ENCODE results near the gene LINC00305.

The LINC00305 gene

DNA sequence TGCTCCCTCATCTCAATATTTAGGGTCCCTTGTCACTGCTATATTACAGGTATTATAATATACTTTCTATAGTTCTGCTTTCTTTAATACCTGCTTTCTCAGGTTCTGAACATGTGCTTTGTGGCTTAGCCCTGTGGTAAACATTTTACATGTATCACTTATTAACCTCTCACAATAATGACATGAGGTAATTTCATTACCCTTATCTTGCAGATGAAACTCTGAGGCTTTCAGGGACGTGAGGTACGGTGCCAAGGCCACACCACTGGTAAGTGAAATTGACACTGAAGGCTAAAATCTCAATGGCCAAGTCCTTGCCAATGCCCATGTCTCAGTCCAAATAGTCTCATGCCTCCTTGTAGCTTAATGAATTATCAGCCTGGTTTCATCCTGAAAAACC lies 21.7 kb downstream of the LINC00305 start:
- H3K27me3 ChIP-seq (ENCODE audit: insufficient read depth, low read length, poor library complexity, severe bottlenecking), result no peaks in the 10 kb centered on the region

DNA sequence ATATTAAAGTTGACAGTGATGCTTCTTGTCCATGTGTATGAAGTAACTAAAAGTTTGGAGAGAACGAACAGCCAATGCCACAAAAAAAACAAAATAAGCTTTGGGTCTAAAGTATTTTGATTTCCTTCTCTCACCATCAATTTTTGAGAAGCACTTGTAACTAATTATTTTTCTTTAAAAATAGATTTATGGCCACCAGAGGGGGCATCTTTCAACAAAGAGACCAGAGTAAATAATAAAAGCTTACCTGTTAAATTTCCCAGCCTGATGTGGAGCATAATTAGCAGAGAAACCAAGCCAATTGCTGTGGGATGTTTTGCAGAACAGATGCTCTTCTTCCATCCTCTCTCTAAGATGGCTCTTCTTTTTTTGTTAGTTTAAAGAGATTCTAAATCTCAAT lies 29.0 kb downstream of the LINC00305 start:
- H3K9me3 ChIP-seq (ENCODE audit: insufficient read depth, low read depth, low read length), result no peaks in the 10 kb centered on the region
- TF ChIP-seq, protein P1, sequence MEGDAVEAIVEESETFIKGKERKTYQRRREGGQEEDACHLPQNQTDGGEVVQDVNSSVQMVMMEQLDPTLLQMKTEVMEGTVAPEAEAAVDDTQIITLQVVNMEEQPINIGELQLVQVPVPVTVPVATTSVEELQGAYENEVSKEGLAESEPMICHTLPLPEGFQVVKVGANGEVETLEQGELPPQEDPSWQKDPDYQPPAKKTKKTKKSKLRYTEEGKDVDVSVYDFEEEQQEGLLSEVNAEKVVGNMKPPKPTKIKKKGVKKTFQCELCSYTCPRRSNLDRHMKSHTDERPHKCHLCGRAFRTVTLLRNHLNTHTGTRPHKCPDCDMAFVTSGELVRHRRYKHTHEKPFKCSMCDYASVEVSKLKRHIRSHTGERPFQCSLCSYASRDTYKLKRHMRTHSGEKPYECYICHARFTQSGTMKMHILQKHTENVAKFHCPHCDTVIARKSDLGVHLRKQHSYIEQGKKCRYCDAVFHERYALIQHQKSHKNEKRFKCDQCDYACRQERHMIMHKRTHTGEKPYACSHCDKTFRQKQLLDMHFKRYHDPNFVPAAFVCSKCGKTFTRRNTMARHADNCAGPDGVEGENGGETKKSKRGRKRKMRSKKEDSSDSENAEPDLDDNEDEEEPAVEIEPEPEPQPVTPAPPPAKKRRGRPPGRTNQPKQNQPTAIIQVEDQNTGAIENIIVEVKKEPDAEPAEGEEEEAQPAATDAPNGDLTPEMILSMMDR (conservative IDR thresholded peaks at IDR 0.05; ENCODE audit: low read length), result peak; percentile 50
- TF ChIP-seq EZH2phosphoT487 (IDR thresholded peaks at IDR 0.05; ENCODE audit: borderline replicate concordance), result no peak
- no peak overlapping the region for H2AFZ ChIP-seq (ENCODE audit: low read length)
- H3K4me2 ChIP-seq (ENCODE audit: low read depth, low read length, poor library complexity, severe bottlenecking), result no peak overlapping the region
- no peaks in the 10 kb centered on the region for H3F3A ChIP-seq (ENCODE audit: low read depth)
- H3K4me3 ChIP-seq (ENCODE audit: low read length, poor library complexity, severe bottlenecking), result no peak overlapping the region
- H3K27me3 ChIP-seq (ENCODE audit: insufficient read depth, low read length, poor library complexity, severe bottlenecking), result no peaks in the 10 kb centered on the region
- no peaks in the 10 kb centered on the region for H3K79me2 ChIP-seq (ENCODE audit: insufficient read depth, low read length)
- no peaks in the 10 kb centered on the region for H4K20me1 ChIP-seq (ENCODE audit: insufficient read depth, low read length, poor library complexity, severe bottlenecking)
- no peaks in the 10 kb centered on the region for H3K4me1 ChIP-seq (ENCODE audit: insufficient read depth, low read length, poor library complexity, severe bottlenecking)
- no peak overlapping the region for H3K9ac ChIP-seq (ENCODE audit: low read depth, low read length, poor library complexity, severe bottlenecking)
- no peaks in the 10 kb centered on the region; the same call in 1 of the 2 replicates for H3K9me2 ChIP-seq (replicated peaks; ENCODE audit: low read depth, low read length)
- no peaks in the 10 kb centered on the region for H3K36me3 ChIP-seq (ENCODE audit: insufficient read depth, low read length)

More for the DNA sequence above, 21.7 kb downstream of the LINC00305 start:
- H3K9ac ChIP-seq (ENCODE audit: low read depth, low read length, poor library complexity, severe bottlenecking), result no peak overlapping the region
- no peak overlapping the region for H3K4me3 ChIP-seq (ENCODE audit: low read length, poor library complexity, severe bottlenecking)
- H3K9me3 ChIP-seq (ENCODE audit: insufficient read depth, low read depth, low read length), result no peaks in the 10 kb centered on the region
- no peaks in the 10 kb centered on the region for H4K20me1 ChIP-seq (ENCODE audit: insufficient read depth, low read length, poor library complexity, severe bottlenecking)
- H3K79me2 ChIP-seq (ENCODE audit: insufficient read depth, low read length), result no peaks in the 10 kb centered on the region
- no peak for TF ChIP-seq EZH2phosphoT487 (IDR thresholded peaks at IDR 0.05; ENCODE audit: borderline replicate concordance)
- TF ChIP-seq, protein P1 (conservative IDR thresholded peaks at IDR 0.05; ENCODE audit: low read length), result no peak
- H3K4me1 ChIP-seq (ENCODE audit: insufficient read depth, low read length, poor library complexity, severe bottlenecking), result no peaks in the 10 kb centered on the region
- no peak overlapping the region for H3K4me2 ChIP-seq (ENCODE audit: low read depth, low read length, poor library complexity, severe bottlenecking)
- no peaks in the 10 kb centered on the region for H3F3A ChIP-seq (ENCODE audit: low read depth)
- H3K36me3 ChIP-seq (ENCODE audit: insufficient read depth, low read length), result no peaks in the 10 kb centered on the region
- no peak overlapping the region for H2AFZ ChIP-seq (ENCODE audit: low read length)
- H3K9me2 ChIP-seq (replicated peaks; ENCODE audit: low read depth, low read length), result no peaks in the 10 kb centered on the region

DNA sequence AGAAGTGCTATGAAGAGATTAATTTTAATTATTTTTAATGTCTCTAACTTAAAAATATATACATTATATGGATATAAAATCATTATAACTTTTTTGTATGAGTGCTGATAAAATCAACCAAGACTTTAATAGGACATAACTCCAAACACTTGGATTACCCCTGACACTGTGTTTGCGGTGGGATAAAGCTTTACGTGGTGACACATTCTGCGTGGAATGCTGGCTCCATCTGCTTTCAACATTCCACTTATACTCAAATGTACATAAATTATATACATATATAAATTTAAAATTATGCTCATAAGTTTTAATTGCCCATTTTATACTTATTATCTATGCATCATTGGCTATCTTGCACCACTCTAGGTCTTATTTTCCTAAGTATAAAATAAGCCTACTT lies 30.5 kb downstream of the LINC00305 start:
- no peak overlapping the region for H3K4me2 ChIP-seq (ENCODE audit: low read depth, low read length, poor library complexity, severe bottlenecking)
- H3K79me2 ChIP-seq (ENCODE audit: insufficient read depth, low read length), result no peaks in the 10 kb centered on the region
- H3K4me3 ChIP-seq (ENCODE audit: low read length, poor library complexity, severe bottlenecking), result no peak overlapping the region
- no peaks in the 10 kb centered on the region for H3K9me3 ChIP-seq (ENCODE audit: insufficient read depth, low read depth, low read length)
- no peaks in the 10 kb centered on the region for H3K36me3 ChIP-seq (ENCODE audit: insufficient read depth, low read length)
- no peaks in the 10 kb centered on the region for H3K27me3 ChIP-seq (ENCODE audit: insufficient read depth, low read length, poor library complexity, severe bottlenecking)
- no peaks in the 10 kb centered on the region for H4K20me1 ChIP-seq (ENCODE audit: insufficient read depth, low read length, poor library complexity, severe bottlenecking)
- no peaks in the 10 kb centered on the region; the same call in 1 of the 2 replicates for H3K9me2 ChIP-seq (replicated peaks; ENCODE audit: low read depth, low read length)
- TF ChIP-seq EZH2phosphoT487 (IDR thresholded peaks at IDR 0.05; ENCODE audit: borderline replicate concordance), result no peak
- TF ChIP-seq, protein P1 (conservative IDR thresholded peaks at IDR 0.05; ENCODE audit: low read length), result no peak
- H3F3A ChIP-seq (ENCODE audit: low read depth), result no peaks in the 10 kb centered on the region
- no peaks in the 10 kb centered on the region for H3K4me1 ChIP-seq (ENCODE audit: insufficient read depth, low read length, poor library complexity, severe bottlenecking)
- H2AFZ ChIP-seq (ENCODE audit: low read length), result no peak overlapping the region
- H3K9ac ChIP-seq (ENCODE audit: low read depth, low read length, poor library complexity, severe bottlenecking), result no peak overlapping the region
